ENCODE measurements around the gene KRT72.

KRT72 gene

GRCh38 chr12:52636592-52637258, 35.5 kb upstream of the KRT72 start:
- Histone ChIP-seq H3K4me3 (ENCODE audit: low read length) (no peak overlapping the region), H3K9me3 (replicated peaks; ENCODE audit: insufficient read depth, low read length) (no peaks in the 10 kb centered on the region), H3K79me2 (ENCODE audit: low read length) (no peaks in the 10 kb centered on the region), H3F3A (ENCODE audit: insufficient read depth, low read length) (no peaks in the 10 kb centered on the region), H3K4me2 (ENCODE audit: low read depth, low read length) (no peak overlapping the region), H3K27ac (ENCODE audit: low read length) (no peak overlapping the region), H4K20me1 (ENCODE audit: insufficient read depth, low read length) (no peaks in the 10 kb centered on the region), H3K9ac (ENCODE audit: low read length) (no peak overlapping the region), H3K36me3 (replicated peaks; ENCODE audit: insufficient read depth, low read length) (no peaks in the 10 kb centered on the region), H3K9me2 (replicated peaks; ENCODE audit: insufficient read depth, low read length) (no peaks in the 10 kb centered on the region), H2AFZ (ENCODE audit: low read length) (no peak overlapping the region), H3K4me1 (ENCODE audit: low read length) (no peaks in the 10 kb centered on the region), H3K27me3 (replicated peaks; ENCODE audit: insufficient read depth, low read length) (peaks cover 20% of the 10 kb centered on the region)
- DNase-seq = no peak
- TF ChIP-seq EZH2 (optimal IDR thresholded peaks at IDR 0.05; ENCODE audit: low read depth, low read length) (no peak), EZH2phosphoT487 (IDR thresholded peaks at IDR 0.05; ENCODE audit: low read length) (no peak)
- TF ChIP-seq, protein P1, sequence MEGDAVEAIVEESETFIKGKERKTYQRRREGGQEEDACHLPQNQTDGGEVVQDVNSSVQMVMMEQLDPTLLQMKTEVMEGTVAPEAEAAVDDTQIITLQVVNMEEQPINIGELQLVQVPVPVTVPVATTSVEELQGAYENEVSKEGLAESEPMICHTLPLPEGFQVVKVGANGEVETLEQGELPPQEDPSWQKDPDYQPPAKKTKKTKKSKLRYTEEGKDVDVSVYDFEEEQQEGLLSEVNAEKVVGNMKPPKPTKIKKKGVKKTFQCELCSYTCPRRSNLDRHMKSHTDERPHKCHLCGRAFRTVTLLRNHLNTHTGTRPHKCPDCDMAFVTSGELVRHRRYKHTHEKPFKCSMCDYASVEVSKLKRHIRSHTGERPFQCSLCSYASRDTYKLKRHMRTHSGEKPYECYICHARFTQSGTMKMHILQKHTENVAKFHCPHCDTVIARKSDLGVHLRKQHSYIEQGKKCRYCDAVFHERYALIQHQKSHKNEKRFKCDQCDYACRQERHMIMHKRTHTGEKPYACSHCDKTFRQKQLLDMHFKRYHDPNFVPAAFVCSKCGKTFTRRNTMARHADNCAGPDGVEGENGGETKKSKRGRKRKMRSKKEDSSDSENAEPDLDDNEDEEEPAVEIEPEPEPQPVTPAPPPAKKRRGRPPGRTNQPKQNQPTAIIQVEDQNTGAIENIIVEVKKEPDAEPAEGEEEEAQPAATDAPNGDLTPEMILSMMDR (IDR thresholded peaks at IDR 0.05; ENCODE audit: low read length) = no peak

- H4K20me1 ChIP-seq (ENCODE audit: insufficient read depth, low read length) = no peaks in the 10 kb centered on the region
Observed at GRCh38 chr12:52636189-52636588, 34.9 kb upstream of the KRT72 start.

GRCh38 chr12:52634266-52635056, 33.2 kb upstream of the KRT72 start:
- Histone ChIP-seq H3K4me2 (ENCODE audit: low read depth, low read length) (no peak overlapping the region), H2AFZ (ENCODE audit: low read length) (no peak overlapping the region), H3F3A (ENCODE audit: insufficient read depth, low read length) (no peaks in the 10 kb centered on the region), H3K27ac (ENCODE audit: low read length) (no peak overlapping the region), H3K4me3 (ENCODE audit: low read length) (no peak overlapping the region), H3K9me3 (replicated peaks; ENCODE audit: insufficient read depth, low read length) (no peaks in the 10 kb centered on the region), H3K36me3 (replicated peaks; ENCODE audit: insufficient read depth, low read length) (no peaks in the 10 kb centered on the region), H3K9ac (ENCODE audit: low read length) (no peak overlapping the region), H3K4me1 (ENCODE audit: low read length) (no peaks in the 10 kb centered on the region), H4K20me1 (ENCODE audit: insufficient read depth, low read length) (no peaks in the 10 kb centered on the region), H3K79me2 (ENCODE audit: low read length) (no peaks in the 10 kb centered on the region), H3K9me2 (replicated peaks; ENCODE audit: insufficient read depth, low read length) (no peaks in the 10 kb centered on the region), H3K27me3 (replicated peaks; ENCODE audit: insufficient read depth, low read length) (0 out of 2 replicates have a peak, but pooled peaks cover 9% of the 10 kb centered on the region)
- TF ChIP-seq, protein P1 (IDR thresholded peaks at IDR 0.05; ENCODE audit: low read length) = no peak
- TF ChIP-seq EZH2phosphoT487 (IDR thresholded peaks at IDR 0.05; ENCODE audit: low read length) (no peak), EZH2 (optimal IDR thresholded peaks at IDR 0.05; ENCODE audit: low read depth, low read length) (no peak)
- peak; percentile 13 for DNase-seq

More at GRCh38 chr12:52636189-52636588, 34.9 kb upstream of the KRT72 start:
- Histone ChIP-seq H2AFZ (ENCODE audit: low read length) (no peak overlapping the region), H3K9ac (ENCODE audit: low read length) (no peak overlapping the region), H3K4me1 (ENCODE audit: low read length) (no peaks in the 10 kb centered on the region), H3K27me3 (replicated peaks; ENCODE audit: insufficient read depth, low read length) (peaks cover 19% of the 10 kb centered on the region), H3K9me3 (replicated peaks; ENCODE audit: insufficient read depth, low read length) (no peaks in the 10 kb centered on the region), H3K4me2 (ENCODE audit: low read depth, low read length) (no peak overlapping the region), H3K9me2 (replicated peaks; ENCODE audit: insufficient read depth, low read length) (no peaks in the 10 kb centered on the region), H3K27ac (ENCODE audit: low read length) (no peak overlapping the region), H3F3A (ENCODE audit: insufficient read depth, low read length) (no peaks in the 10 kb centered on the region), H3K4me3 (ENCODE audit: low read length) (no peak overlapping the region), H3K36me3 (replicated peaks; ENCODE audit: insufficient read depth, low read length) (no peaks in the 10 kb centered on the region), H3K79me2 (ENCODE audit: low read length) (no peaks in the 10 kb centered on the region)
- DNase-seq = no peak
- TF ChIP-seq, protein P1 (IDR thresholded peaks at IDR 0.05; ENCODE audit: low read length) = no peak

Data from MM.1S (cell line).